GM06990 (cell line): ENCODE data around the gene SRGAP2C.
"Not testable (repeated sequence)": the region's sequence is repeated elsewhere in the genome, so short reads cannot be mapped to it uniquely, and the experiment has no call there.

Experiments used
- DNase-seq: peaks from one replicate; pipeline ENCODE4 v3.0.0-alpha.2; 2011; ENCODE audit not compliant: insufficient read length; ENCODE audit errors: extremely low read depth
- H3K27me3 ChIP-seq: replicated peaks from 2 replicates; pipeline ENCODE4 v1.6.0; 2011; ENCODE audit warnings: low read length; ENCODE audit not compliant: control insufficient read depth, insufficient read depth
- H3K36me3 ChIP-seq: 2 replicates; pipeline ENCODE4 v1.5.1; 2011; ENCODE audit warnings: low read length; ENCODE audit not compliant: control insufficient read depth, insufficient read depth
- H3K4me3 ChIP-seq: replicated peaks from 2 replicates; pipeline ENCODE4 v1.5.1; 2011; ENCODE audit warnings: low read depth, mild to moderate bottlenecking, control low read depth, low read length

The SRGAP2C gene

DNA sequence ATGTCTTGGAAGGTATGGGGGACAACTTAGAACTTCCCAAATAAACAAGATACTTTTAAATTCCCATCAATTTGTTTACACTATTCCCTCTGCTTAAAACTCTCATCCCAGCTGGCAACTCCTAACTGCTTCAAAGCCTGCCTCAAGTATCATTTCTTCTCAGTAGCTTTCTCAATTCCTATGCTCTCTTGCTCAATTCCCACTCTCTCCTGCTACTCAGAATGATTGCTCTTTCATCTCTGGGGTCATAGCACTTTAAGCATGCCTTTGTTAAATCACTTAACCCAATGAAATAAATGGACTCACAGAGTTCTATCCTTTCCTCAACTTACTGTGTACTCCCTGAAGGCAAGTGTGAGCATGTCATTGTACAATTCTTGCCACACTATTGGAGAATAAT lies 19.5 kb upstream of the SRGAP2C start:
- not testable (repeated sequence) for H3K27me3 ChIP-seq, H3K4me3 ChIP-seq, DNase-seq, H3K36me3 ChIP-seq

GRCh38 chr1:121167225-121167738 lies 17.5 kb upstream of the SRGAP2C start:
- H3K27me3 ChIP-seq, H3K4me3 ChIP-seq, DNase-seq: not testable (repeated sequence)

DNA sequence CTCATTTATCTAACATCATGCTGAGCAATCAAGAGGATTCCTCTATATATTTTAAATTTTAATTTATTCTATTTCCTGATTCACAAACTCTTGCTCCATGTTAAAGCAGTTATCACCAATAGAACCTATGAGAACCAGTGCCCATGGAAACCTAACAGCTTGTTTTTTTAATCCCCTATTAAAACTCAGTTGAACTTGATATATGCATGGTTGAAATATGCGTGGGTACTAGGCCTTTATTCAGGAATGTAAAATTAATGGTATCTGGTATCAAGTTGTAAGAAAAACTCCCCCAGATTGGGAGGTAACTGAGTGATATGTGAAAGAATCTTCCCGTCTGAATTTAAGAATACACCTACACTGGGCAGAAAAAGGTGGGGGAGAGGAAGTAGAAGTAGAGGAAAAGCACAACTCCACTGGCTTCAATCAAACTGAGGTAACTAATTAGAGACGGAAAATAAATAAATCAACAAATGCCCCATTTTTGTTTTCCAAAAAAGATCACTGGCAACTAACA lies 16.6 kb upstream of the SRGAP2C start:
- DNase-seq, H3K36me3 ChIP-seq, H3K27me3 ChIP-seq, H3K4me3 ChIP-seq: not testable (repeated sequence)

More at GRCh38 chr1:121167225-121167738, 17.5 kb upstream of the SRGAP2C start:
- H3K36me3 ChIP-seq: not testable (repeated sequence)

GRCh38 chr1:121176649-121177048 lies 8.1 kb upstream of the SRGAP2C start:
- not testable (repeated sequence) for H3K27me3 ChIP-seq

GRCh38 chr1:121178197-121178596 lies 6.6 kb upstream of the SRGAP2C start:
- not testable (repeated sequence) for H3K4me3 ChIP-seq, H3K27me3 ChIP-seq, H3K36me3 ChIP-seq, DNase-seq

More at GRCh38 chr1:121176649-121177048, 8.1 kb upstream of the SRGAP2C start:
- not testable (repeated sequence) for DNase-seq, H3K4me3 ChIP-seq, H3K36me3 ChIP-seq

DNA sequence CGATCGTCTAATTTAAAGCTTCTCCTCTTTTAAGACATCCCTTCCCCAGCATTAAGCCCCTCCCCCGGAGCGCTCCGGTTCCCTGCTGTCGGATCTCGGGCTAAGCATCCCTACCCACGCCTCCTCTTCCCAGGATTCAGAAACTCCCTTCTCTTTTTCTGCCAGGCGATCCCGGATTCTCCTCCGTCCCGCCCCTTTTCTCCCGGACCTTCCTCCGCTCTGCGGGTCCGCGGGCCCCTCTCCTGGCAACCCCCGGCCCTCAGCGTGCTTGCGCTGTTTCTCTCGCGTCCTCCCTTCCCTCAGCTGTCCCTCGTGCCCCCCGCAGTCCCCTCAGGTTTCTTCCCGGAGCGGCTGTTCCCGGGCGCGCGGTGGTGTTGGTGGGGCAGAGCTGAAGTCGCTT lies 908 bp upstream of the SRGAP2C start:
- DNase-seq: peak; percentile 1
- not testable (repeated sequence) for H3K36me3 ChIP-seq, H3K27me3 ChIP-seq
- peak overlapping the region; percentile 57 for H3K4me3 ChIP-seq

DNA sequence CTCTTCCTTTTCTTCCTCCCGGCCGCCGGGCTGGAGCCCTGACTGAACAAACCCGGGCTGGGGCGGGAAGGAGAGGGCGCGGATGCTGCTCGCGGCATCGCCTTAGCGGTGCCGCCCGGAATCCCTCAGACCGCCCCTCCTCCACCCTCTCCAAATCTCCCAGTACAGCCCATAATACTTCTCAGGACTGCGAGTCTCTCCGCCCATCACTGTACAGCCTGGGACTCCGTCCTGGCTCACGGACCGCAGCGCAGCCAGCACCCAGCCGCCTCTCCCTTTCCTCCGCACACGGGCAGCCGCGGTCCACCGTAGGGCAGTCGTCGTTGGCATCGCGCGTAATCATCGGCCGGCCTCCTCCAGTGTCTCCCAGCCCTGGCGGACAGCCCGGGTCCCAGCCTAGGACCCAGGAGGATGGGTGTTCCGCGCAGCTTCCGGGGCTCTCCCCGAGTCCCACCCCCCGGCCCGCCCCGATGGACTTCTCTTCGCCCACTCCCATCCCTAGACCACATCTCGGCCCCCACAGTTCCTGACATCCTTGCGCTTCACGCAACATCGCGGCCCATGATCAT lies 449 bp downstream of the SRGAP2C start:
- not testable (repeated sequence) for H3K36me3 ChIP-seq, DNase-seq, H3K27me3 ChIP-seq
- H3K4me3 ChIP-seq: peak overlapping the region; percentile 57

DNA sequence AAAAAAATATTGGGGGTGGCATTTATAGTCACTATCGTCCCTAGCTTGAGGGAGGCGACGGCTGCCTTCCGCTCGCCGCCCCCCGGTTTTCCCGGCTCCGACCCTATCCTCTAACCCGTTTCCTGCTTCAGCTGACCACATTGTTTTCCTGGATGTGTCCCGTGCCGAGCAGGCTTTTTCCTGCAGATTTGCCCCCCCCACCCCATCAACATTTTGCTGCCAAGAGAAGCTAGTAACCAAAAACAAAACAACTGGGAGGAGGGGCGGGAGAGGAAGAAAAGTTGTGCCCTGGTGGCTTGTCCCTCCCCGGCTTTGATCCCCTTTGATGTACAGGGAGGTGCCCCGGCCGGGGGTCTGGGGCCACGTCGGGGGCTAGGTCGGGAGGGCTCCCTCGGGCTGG lies 1.4 kb downstream of the SRGAP2C start:
- peak overlapping the region; percentile 22; the same call in 1 of the 2 replicates for H3K4me3 ChIP-seq
- H3K27me3 ChIP-seq, H3K36me3 ChIP-seq, DNase-seq: not testable (repeated sequence)

- DNase-seq, H3K36me3 ChIP-seq, H3K27me3 ChIP-seq, H3K4me3 ChIP-seq: not testable (repeated sequence)
Observed at GRCh38 chr1:121187914-121188313, 3.1 kb downstream of the SRGAP2C start.

DNA sequence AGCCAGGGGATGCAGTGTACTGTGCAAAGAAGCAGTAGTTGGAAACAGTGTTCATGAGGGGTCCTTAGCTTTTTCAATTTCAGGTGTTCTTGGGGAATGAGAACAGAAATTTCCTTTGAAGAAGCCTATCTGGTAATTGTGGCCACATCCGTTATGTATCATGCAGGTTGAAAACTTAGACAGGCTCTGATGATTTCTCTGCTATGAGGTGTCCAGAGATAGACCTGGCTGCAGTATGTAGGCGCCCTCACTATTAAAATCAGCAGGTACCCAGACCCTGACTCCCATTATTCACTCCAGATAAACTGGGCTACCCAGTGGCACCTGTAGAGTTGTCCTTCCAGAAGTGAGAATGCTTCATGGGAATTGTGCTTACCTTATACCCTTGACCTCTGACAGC lies 7.7 kb downstream of the SRGAP2C start:
- not testable (repeated sequence) for DNase-seq, H3K36me3 ChIP-seq, H3K4me3 ChIP-seq, H3K27me3 ChIP-seq

- not testable (repeated sequence) for DNase-seq, H3K36me3 ChIP-seq
Observed at GRCh38 chr1:121197095-121197882, 12.5 kb downstream of the SRGAP2C start.

GRCh38 chr1:121199763-121200162 lies 15.0 kb downstream of the SRGAP2C start:
- not testable (repeated sequence) for H3K36me3 ChIP-seq, H3K27me3 ChIP-seq, DNase-seq, H3K4me3 ChIP-seq

More at GRCh38 chr1:121197095-121197882, 12.5 kb downstream of the SRGAP2C start:
- H3K27me3 ChIP-seq, H3K4me3 ChIP-seq: not testable (repeated sequence)

- DNase-seq, H3K27me3 ChIP-seq, H3K4me3 ChIP-seq, H3K36me3 ChIP-seq: not testable (repeated sequence)
Observed at GRCh38 chr1:121200232-121200631, 15.5 kb downstream of the SRGAP2C start.
